H1 (cell line): ENCODE results near the gene SPATA31D1. TPM values are rescaled to one million over a fixed set of nuclear protein-coding genes. Genes with fewer than 3 reads are reported as not detected.

Source experiments
- CBX8 ChIP-seq: fragments of 300-800, 300-1000 bp; sonication (generic); IDR thresholded peaks from 2 replicates; pipeline ENCODE4 v1.7.1; 2016; ENCODE audit warnings: low read depth, low read length, borderline replicate concordance
- CHD1 ChIP-seq: IDR thresholded peaks from 2 replicates; pipeline ENCODE4 v1.6.1; 2012; ENCODE audit warnings: low read depth, low read length, improper control_type of control experiment
- CHD7 ChIP-seq: fragments of 300-600 bp; sonication (generic); IDR thresholded peaks from 2 replicates; pipeline ENCODE4 v1.7.1; 2012; ENCODE audit warnings: low read length, moderate library complexity, mild to moderate bottlenecking, inconsistent platforms; ENCODE audit not compliant: insufficient replicate concordance
- EGR1 ChIP-seq: IDR thresholded peaks from 2 replicates; pipeline ENCODE4 v1.6.1; 2011; ENCODE audit warnings: low read depth, low read length, borderline replicate concordance
- GTF2F1 ChIP-seq: IDR thresholded peaks from 2 replicates; pipeline ENCODE4 v1.6.1; 2012; ENCODE audit warnings: low read depth, low read length, improper control_type of control experiment, borderline replicate concordance
- NANOG ChIP-seq: IDR thresholded peaks from 2 replicates; pipeline ENCODE4 v1.6.1; 2011; ENCODE audit warnings: low read length, low read depth, mild to moderate bottlenecking, inconsistent platforms; ENCODE audit not compliant: insufficient read depth, poor library complexity, severe bottlenecking
- NRF1 ChIP-seq: IDR thresholded peaks from 2 replicates; pipeline ENCODE4 v1.6.1; 2011; ENCODE audit warnings: mild to moderate bottlenecking, low read depth, low read length, improper control_type of control experiment
- RBBP5 ChIP-seq: IDR thresholded peaks from 2 replicates; pipeline ENCODE4 v1.7.1; 2012; ENCODE audit warnings: low read depth, mild to moderate bottlenecking, inconsistent platforms, low read length, moderate library complexity, borderline replicate concordance
- SP1 ChIP-seq: IDR thresholded peaks from 2 replicates; pipeline ENCODE4 v1.6.1; 2011; ENCODE audit warnings: low read depth, low read length
- SRF ChIP-seq: IDR thresholded peaks from 2 replicates; pipeline ENCODE4 v1.6.1; 2011; ENCODE audit warnings: mild to moderate bottlenecking, low read depth, low read length, moderate library complexity
- TEAD4 ChIP-seq: IDR thresholded peaks from 2 replicates; pipeline ENCODE4 v1.6.1; 2012; ENCODE audit warnings: low read depth, low read length, inconsistent platforms, mixed read lengths
- polyA plus RNA-seq, 7 experiments: library from polyadenylated mRNA; depleted of rRNA in 3 of 7; stranded (reverse) in 5 of 7; unstranded in 2 of 7; fragments of >200 nt in 5 of 7; fragments of 200-250 nt in 2 of 7; gene quantifications; 1 replicate in 5 of 7; 2 replicates in 1 of 7; 4 replicates in 1 of 7; pipeline versions ENCODE4 v1.2.1 to v1.2.3, GENCODE V29; 2011 to 2013; ENCODE audit warnings: missing spikeins in 2 of 7, mixed read lengths in 2 of 7
- total RNA-seq: library from RNA; stranded (reverse); fragmentation: NEBNext Ultra II Directional; extraction: Animal tissue kit (Norgen Biotek cat#: 25700); gene quantifications from 2 replicates; pipeline ENCODE4 v1.2.1, GENCODE V29; 2021

Gene SPATA31D1
- total and polyA plus RNA-seq, 2 of the 8 experiments (the other 6 are each of a cell fraction or from before 2014, with no cell fraction given): not detected

- TF ChIP-seq CHD7 (no peak), SRF (no peak), CBX8 (no peak), EGR1 (no peak), RBBP5 (no peak), SP1 (no peak), NANOG (no peak), CHD1 (no peak), NRF1 (no peak), GTF2F1 (no peak), TEAD4 (no peak)
Measured at GRCh38 chr9:81993656-81994055, 5.1 kb downstream of the SPATA31D1 start (continued).
